ACC112 (cell line): Measurements from ENCODE around the gene SIGLEC11.
"Not testable (repeated sequence)": the region's sequence is repeated elsewhere in the genome, so short reads cannot be mapped to it uniquely, and the experiment has no call there.

Experiments
- H2AFZ ChIP-seq: fragments of 200-600 bp; sonication (generic); one replicate; pipeline ENCODE4 v1.6.0; 2017; ENCODE audit warnings: antibody characterized with exemption, low read length; ENCODE audit not compliant: unreplicated experiment
- H3K27ac ChIP-seq: fragments of 200-600 bp; sonication (generic); 2 replicates; pipeline ENCODE4 v1.5.1; 2014; ENCODE audit warnings: low read depth, mild to moderate bottlenecking, antibody characterized with exemption, low read length, moderate library complexity
- H3K27me3 ChIP-seq: fragments of 200-600 bp; sonication (generic); 2 replicates; pipeline ENCODE4 v1.6.1; 2014; ENCODE audit warnings: mild to moderate bottlenecking, antibody characterized with exemption, low read length, moderate library complexity, mixed read lengths; ENCODE audit not compliant: insufficient read depth
- H3K36me3 ChIP-seq: fragments of 200-600 bp; sonication (generic); 2 replicates; pipeline ENCODE4 v1.6.1; 2016; ENCODE audit warnings: mild to moderate bottlenecking, antibody characterized with exemption, low read length, moderate library complexity, mixed read lengths; ENCODE audit not compliant: insufficient read depth
- H3K4me1 ChIP-seq: fragments of 200-600 bp; sonication (generic); one replicate; pipeline ENCODE4 v1.6.1; 2016; ENCODE audit warnings: low read length, mixed read lengths; ENCODE audit not compliant: insufficient read depth, unreplicated experiment, control insufficient read depth
- H3K4me3 ChIP-seq: fragments of 200-600 bp; sonication (generic); 2 replicates; pipeline ENCODE4 v1.5.1; 2014; ENCODE audit warnings: mild to moderate bottlenecking, low read depth, low read length
- H3K79me2 ChIP-seq: fragments of 200-600 bp; sonication (generic); one replicate; pipeline ENCODE4 v1.6.0; 2016; ENCODE audit warnings: low read length; ENCODE audit not compliant: control insufficient read depth, unreplicated experiment, insufficient read depth

SIGLEC11 gene

DNA sequence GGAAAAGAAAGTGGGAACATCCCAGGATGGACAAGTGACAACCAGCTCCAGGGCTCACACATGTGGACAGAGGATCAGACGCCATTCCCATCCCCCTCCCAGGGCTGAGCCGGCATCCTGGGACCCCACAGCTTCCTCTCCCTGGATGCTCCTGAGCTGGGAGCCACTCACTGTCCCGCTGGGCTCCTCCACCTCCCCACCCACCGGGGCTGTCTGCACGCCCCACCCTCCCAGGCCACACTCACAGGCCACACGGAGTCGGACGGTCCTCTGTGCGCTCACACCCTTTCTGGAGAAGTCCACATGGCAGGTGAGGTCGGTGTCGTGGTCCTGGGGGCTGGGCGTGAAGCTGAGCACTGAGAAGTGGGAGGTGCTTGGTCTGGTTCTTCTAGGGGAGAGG lies 1.1 kb downstream of the SIGLEC11 start:
- not testable (repeated sequence) for H3K79me2 ChIP-seq, H3K27me3 ChIP-seq, H3K27ac ChIP-seq, H2AFZ ChIP-seq, H3K4me3 ChIP-seq, H3K4me1 ChIP-seq, H3K36me3 ChIP-seq

DNA sequence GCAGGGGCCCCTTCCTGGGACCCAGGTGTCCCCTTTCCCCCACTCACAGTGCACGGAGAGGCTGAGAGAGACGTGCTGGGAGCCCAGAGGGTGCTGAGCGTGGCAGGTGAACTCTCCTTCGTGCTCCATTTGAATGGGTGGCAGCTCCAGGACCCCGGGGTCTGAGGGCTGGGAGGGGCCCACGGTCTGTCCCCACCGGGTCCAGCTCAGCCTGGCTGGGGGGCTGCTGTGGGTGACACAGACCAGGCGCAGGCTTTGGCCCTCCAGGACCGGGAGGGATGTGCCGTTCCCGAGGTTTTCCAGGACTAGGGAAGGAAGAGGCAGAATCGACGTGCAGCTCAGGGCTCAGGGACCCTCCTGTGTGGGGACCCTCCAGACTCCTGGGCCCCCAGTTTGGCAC lies 2.4 kb downstream of the SIGLEC11 start:
- not testable (repeated sequence) for H2AFZ ChIP-seq, H3K36me3 ChIP-seq, H3K27ac ChIP-seq, H3K27me3 ChIP-seq, H3K4me1 ChIP-seq, H3K79me2 ChIP-seq, H3K4me3 ChIP-seq

DNA sequence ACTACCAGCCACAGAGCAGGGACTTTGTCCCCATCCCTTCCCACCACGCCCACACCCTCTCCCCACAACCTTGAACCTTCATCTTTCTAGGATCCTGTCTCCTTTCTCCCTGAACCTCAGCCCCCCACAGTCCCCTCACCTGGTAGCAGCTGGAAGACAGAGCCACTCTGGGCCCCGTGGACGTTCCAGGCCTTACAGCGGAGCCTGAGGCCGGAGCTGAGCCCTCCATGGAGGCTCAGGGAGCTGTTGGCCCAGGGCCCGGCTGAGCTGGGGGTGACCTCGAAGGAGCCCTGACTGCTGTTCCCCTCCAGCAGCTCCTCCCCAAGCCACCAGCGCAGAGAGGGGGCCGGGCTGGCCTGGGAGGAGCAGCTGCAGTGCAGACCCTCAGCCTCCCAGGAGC lies 2.8 kb downstream of the SIGLEC11 start:
- H3K27me3 ChIP-seq, H3K79me2 ChIP-seq, H3K27ac ChIP-seq, H3K4me1 ChIP-seq, H3K4me3 ChIP-seq, H2AFZ ChIP-seq, H3K36me3 ChIP-seq: not testable (repeated sequence)

GRCh38 chr19:49957262-49957915 lies 3.6 kb downstream of the SIGLEC11 start:
- Histone ChIP-seq H3K4me3 (no peak overlapping the region), H3K79me2 (no peaks in the 10 kb centered on the region), H3K36me3 (no peaks in the 10 kb centered on the region)

GRCh38 chr19:49956115-49956495 lies 4.9 kb downstream of the SIGLEC11 start:
- no peaks in the 10 kb centered on the region for H3K27me3 ChIP-seq
- no peaks in the 10 kb centered on the region for H3K4me1 ChIP-seq
- no peaks in the 10 kb centered on the region for H3K79me2 ChIP-seq

More at GRCh38 chr19:49957262-49957915, 3.6 kb downstream of the SIGLEC11 start:
- no peak overlapping the region for H3K27ac ChIP-seq
- no peak overlapping the region for H2AFZ ChIP-seq
- no peaks in the 10 kb centered on the region for H3K4me1 ChIP-seq
- H3K27me3 ChIP-seq = no peaks in the 10 kb centered on the region

DNA sequence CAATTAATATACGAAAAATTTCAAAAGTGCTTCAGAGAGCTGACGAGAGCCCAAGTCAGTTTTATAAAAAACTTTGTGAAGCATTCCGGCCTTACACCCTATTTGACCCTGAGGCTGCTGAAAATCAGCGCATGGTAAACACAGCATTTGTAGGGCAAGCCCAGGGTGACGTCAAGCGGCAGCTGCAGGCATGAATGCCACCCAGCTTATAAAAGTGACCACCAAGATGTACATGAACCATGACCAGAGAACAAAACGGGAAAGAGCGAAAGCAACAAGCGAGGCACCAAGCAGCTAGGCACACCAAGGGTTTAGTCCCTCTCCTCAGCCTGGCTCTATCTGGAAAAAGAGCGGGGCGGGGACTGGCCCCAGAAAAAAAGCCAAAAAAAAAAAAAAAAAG lies 6.0 kb downstream of the SIGLEC11 start:
- Histone ChIP-seq H3K79me2 (no peaks in the 10 kb centered on the region), H3K4me1 (no peaks in the 10 kb centered on the region), H3K4me3 (no peak overlapping the region), H2AFZ (no peak overlapping the region), H3K27me3 (no peaks in the 10 kb centered on the region), H3K27ac (no peak overlapping the region), H3K36me3 (no peaks in the 10 kb centered on the region)

More at GRCh38 chr19:49956115-49956495, 4.9 kb downstream of the SIGLEC11 start:
- H3K36me3 ChIP-seq = no peaks in the 10 kb centered on the region
- no peak overlapping the region for H3K4me3 ChIP-seq
- H3K27ac ChIP-seq = no peak overlapping the region
- no peak overlapping the region for H2AFZ ChIP-seq

- Histone ChIP-seq H2AFZ (no peak overlapping the region), H3K27me3 (no peaks in the 10 kb centered on the region), H3K36me3 (no peaks in the 10 kb centered on the region), H3K4me3 (no peak overlapping the region), H3K27ac (no peak overlapping the region), H3K79me2 (no peaks in the 10 kb centered on the region), H3K4me1 (no peaks in the 10 kb centered on the region)
These were observed 6.7 kb downstream of the SIGLEC11 start for GRCh38 chr19:49954092-49954829.

DNA sequence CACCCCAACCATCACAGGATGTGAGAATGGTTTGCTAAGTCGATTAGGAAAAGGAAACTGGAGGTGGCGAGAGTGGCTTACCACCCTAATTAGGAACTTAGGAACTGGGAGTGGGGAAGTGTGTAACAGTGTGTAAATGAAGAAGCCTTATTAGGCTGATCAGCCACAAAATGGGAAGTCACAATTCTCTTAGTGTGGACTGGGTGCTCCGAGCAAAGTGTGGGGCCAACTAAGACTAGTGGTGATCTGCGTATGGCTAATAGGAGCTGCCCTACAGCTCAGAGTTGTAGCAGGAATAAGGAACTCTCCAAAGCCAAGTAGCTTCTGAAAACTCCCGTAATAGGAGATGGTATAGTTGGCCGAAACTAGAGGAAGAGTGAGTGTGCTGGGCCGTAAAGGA lies 7.6 kb downstream of the SIGLEC11 start:
- Histone ChIP-seq H3K27me3 (no peaks in the 10 kb centered on the region), H3K79me2 (no peaks in the 10 kb centered on the region), H2AFZ (no peak overlapping the region), H3K36me3 (no peaks in the 10 kb centered on the region), H3K27ac (no peak overlapping the region), H3K4me1 (no peaks in the 10 kb centered on the region), H3K4me3 (no peak overlapping the region)

- H3K79me2 ChIP-seq = no peaks in the 10 kb centered on the region
- no peak overlapping the region for H2AFZ ChIP-seq
- no peak overlapping the region for H3K4me3 ChIP-seq
- H3K36me3 ChIP-seq = no peaks in the 10 kb centered on the region
- H3K27ac ChIP-seq = no peak overlapping the region
- H3K27me3 ChIP-seq = no peaks in the 10 kb centered on the region
- H3K4me1 ChIP-seq = no peaks in the 10 kb centered on the region
These were observed 8.1 kb downstream of the SIGLEC11 start for GRCh38 chr19:49952906-49953305.

DNA sequence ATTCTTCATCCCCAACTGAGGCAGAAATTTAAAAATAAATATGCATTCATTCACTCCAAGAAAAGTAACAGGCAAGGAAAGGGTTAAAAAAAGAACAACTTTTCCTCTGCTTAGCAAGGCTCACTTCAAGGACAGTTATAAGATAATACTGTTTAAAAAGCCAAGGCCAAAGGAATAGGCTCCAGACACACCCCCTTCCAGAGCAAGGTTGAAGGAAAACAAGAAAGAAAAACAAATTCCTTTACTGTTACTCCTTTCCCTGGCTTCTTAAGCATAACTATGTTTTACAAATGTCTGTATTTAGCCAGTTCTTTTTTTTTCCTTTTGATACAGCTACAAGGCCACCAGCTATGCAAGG lies 8.5 kb downstream of the SIGLEC11 start:
- Histone ChIP-seq H3K79me2 (no peaks in the 10 kb centered on the region), H3K4me3 (no peak overlapping the region), H3K4me1 (no peaks in the 10 kb centered on the region), H3K36me3 (no peaks in the 10 kb centered on the region), H2AFZ (no peak overlapping the region), H3K27me3 (no peaks in the 10 kb centered on the region), H3K27ac (no peak overlapping the region)

GRCh38 chr19:49951806-49952478 lies 9.0 kb downstream of the SIGLEC11 start:
- Histone ChIP-seq H3K4me3 (no peak overlapping the region), H3K27ac (no peak overlapping the region), H3K36me3 (no peaks in the 10 kb centered on the region), H3K27me3 (no peaks in the 10 kb centered on the region), H3K4me1 (no peaks in the 10 kb centered on the region), H3K79me2 (no peaks in the 10 kb centered on the region), H2AFZ (no peak overlapping the region)
